ENCODE data around the gene MECP2. TPM values are rescaled to one million over a fixed set of nuclear protein-coding genes. Genes with fewer than 3 reads are reported as not detected.
A peak's percentile ranks its signal among the peaks of the same experiment; 100 is the strongest.

The MECP2 gene
- total RNA-seq, 2 donors from 2014 or later: 61.0 to 84.9 TPM

DNA sequence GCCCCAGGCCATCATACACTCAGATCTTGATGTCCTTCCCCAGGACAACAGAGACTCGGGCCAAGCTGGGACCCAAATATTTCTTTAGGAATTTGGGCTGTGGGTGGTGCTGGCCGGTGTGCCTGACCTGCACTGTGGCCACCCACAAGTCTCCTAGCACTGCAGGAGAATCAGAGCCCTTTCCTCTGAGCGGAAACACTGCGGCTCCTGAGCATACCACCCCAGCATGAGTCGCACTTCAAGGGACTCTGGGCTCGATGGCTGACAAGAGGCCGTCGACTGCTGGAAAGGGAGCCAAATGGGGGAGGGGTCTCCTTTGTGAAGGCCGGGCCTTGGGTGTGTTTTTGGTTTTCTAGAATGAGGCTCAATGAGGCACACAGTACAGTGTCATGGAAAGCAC lies 64.9 kb downstream of the MECP2 start:
- ATAC-seq: no peak
- DNase-seq (ENCODE audit: low spot score in 2 of 2): no peak
- H3K9me3 Mint-ChIP-seq: no peaks in the 10 kb centered on the region
- H3K27ac Mint-ChIP-seq: peak overlapping the region in 1 of 2 donors; percentile 38
- H3K36me3 Mint-ChIP-seq: no peaks in the 10 kb centered on the region

DNA sequence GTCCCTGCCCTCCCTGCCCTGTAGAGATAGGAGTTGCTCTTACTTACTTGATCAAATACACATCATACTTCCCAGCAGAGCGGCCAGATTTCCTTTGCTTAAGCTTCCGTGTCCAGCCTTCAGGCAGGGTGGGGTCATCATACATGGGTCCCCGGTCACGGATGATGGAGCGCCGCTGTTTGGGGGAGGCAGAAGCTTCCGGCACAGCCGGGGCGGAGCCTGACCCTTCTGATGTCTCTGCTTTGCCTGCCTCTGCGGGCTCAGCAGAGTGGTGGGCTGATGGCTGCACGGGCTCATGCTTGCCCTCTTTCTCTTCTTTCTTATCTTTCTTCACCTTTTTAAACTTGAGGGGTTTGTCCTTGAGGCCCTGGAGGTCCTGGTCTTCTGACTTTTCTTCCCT lies 65.4 kb downstream of the MECP2 start:
- peak overlapping the region in 1 of 2 donors; percentile 38 for H3K27ac Mint-ChIP-seq
- no peak for ATAC-seq
- H3K36me3 Mint-ChIP-seq: no peaks in the 10 kb centered on the region

DNA sequence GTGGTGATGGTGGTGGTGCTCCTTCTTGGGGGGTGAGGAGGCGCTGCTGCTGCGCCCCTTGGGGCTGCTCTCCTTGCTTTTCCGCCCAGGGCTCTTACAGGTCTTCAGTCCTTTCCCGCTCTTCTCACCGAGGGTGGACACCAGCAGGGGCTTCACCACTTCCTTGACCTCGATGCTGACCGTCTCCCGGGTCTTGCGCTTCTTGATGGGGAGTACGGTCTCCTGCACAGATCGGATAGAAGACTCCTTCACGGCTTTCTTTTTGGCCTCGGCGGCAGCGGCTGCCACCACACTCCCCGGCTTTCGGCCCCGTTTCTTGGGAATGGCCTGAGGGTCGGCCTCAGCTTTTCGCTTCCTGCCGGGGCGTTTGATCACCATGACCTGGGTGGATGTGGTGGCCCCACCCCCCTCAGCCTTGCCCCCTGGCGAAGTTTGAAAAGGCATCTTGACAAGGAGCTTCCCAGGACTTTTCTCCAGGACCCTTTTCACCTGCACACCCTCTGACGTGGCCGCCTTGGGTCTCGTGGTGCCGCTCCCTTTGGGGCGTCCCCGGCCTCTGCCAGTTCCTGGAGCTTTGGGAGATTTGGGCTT lies 66.7 kb downstream of the MECP2 start:
- no peaks in the 10 kb centered on the region for H3K9me3 Mint-ChIP-seq
- no peak for DNase-seq (ENCODE audit: low spot score in 2 of 2)
- ATAC-seq: no peak
- no peak overlapping the region for H3K27ac Mint-ChIP-seq
- H3K36me3 Mint-ChIP-seq: no peaks in the 10 kb centered on the region

More for the DNA sequence above, 65.4 kb downstream of the MECP2 start:
- no peaks in the 10 kb centered on the region for H3K9me3 Mint-ChIP-seq
- DNase-seq (ENCODE audit: low spot score in 2 of 2): no peak

DNA sequence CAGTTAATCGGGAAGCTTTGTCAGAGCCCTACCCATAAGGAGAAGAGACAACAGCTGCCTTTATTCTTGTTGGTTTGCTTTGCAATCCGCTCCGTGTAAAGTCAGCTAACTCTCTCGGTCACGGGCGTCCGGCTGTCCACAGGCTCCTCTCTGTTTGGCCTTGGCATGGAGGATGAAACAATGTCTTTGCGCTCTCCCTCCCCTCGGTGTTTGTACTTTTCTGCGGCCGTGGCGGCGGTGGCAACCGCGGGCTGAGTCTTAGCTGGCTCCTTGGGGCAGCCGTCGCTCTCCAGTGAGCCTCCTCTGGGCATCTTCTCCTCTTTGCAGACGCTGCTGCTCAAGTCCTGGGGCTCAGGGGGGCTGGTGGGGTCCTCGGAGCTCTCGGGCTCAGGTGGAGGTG lies 67.3 kb downstream of the MECP2 start:
- DNase-seq (ENCODE audit: low spot score in 2 of 2): no peak
- no peak overlapping the region for H3K27ac Mint-ChIP-seq
- ATAC-seq: no peak
- no peaks in the 10 kb centered on the region for H3K9me3 Mint-ChIP-seq
- H3K36me3 Mint-ChIP-seq: no peaks in the 10 kb centered on the region

DNA sequence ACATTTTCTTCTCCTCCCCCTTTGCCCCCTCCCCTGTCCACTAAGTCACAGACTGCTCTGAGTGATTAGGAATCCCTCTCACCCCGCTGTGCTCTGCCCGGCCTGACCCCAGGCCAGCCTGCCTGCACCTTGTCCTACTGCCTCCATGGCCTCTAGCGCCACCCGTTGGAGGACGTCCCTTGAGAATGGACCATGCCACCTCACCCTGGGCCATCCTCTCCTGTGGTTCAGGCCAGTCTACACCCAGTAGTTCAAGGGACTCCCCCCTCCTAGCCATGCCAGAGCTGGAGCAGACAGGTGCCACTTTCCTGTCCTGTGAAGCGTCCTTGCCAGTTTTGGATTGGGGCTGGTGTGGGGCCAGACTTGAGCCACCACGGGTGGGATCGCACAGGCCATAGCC lies 68.1 kb downstream of the MECP2 start:
- H3K9me3 Mint-ChIP-seq: no peaks in the 10 kb centered on the region
- DNase-seq (ENCODE audit: low spot score in 2 of 2) (no peak), ATAC-seq (peak; percentile 24 to 56)
- H3K36me3 Mint-ChIP-seq: no peaks in the 10 kb centered on the region
- H3K27ac Mint-ChIP-seq: peak overlapping the region in 1 of 2 donors; percentile 44

DNA sequence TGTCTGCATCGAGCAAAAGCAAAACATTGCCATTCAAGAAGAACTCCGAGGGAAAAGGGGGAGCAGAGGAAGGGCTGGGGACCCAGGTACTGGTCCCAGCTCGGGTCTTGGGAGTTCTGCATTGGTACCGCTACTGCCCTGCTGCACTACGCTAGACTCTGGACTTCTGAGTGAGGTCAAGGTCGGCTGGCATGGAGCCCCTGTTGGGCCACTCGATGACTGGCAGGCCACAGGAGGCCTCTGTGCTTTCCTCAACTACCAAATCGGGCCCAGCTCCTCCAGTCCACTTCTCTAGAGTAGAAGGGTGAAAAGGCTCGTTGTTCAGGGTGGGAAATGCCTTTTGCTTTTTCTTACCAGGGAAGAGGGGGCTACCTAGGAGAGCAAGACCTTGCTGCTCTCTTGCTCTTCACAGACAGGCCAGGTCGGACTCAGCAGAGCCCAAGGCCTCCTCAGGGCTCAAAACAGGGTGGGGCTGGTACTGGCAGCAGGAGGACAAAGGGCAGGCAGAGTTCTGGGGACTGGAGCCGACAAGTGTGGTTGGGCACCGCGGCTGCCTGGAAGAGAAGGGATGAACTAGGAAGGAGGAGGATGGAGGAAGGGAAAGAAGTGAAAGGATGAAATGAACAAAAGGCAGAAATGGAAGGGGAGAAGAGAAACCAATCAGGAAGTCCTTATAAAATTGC lies 68.9 kb downstream of the MECP2 start:
- ATAC-seq: no peak
- no peak for DNase-seq (ENCODE audit: low spot score in 2 of 2)
- H3K36me3 Mint-ChIP-seq: no peaks in the 10 kb centered on the region
- no peaks in the 10 kb centered on the region for H3K9me3 Mint-ChIP-seq
- H3K27ac Mint-ChIP-seq: peak overlapping the region in 1 of 2 donors; percentile 88

DNA sequence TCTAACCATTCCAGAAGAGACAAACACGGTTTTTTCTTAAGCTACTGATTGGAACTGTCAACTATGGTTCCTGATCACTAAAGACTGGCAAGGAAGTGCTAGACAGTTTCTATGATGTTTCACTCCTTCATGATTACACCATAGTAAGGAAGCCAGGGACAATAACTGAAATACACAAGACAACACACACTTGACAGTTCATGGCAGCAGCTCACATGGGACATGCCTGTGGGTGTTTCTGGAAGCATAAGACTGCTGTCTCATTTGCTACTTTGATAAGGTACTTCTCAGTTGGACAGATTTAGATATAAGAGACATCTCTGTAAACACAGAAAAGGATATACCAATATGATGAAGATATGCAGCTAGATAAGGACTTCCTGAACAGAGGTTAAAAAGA lies 69.5 kb downstream of the MECP2 start:
- Mint-ChIP-seq H3K27ac (no peak overlapping the region), H3K9me3 (no peaks in the 10 kb centered on the region), H3K36me3 (no peaks in the 10 kb centered on the region)
- ATAC-seq: no peak
- DNase-seq (ENCODE audit: low spot score in 2 of 2): no peak

DNA sequence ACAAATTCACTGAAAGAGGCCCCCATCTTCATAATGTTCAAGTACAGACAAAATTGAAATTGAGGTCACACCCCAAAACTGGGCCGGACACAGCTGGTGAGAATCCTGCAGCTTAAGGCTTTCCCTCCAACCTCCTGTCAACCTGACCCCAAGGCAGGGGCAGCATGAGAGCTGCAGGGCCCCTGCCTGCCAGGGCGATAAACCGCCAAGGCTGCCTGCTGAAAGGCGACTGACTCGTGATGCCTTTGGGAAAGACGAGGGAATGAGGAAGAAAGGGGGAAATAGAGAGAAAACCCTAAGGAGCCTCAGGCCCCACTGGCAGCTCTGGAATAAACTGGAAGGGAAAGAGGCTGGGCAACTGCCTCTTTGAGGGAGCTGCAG lies 70.5 kb downstream of the MECP2 start:
- no peaks in the 10 kb centered on the region for H3K36me3 Mint-ChIP-seq
- no peaks in the 10 kb centered on the region for H3K9me3 Mint-ChIP-seq
- no peak for DNase-seq (ENCODE audit: low spot score in 2 of 2)
- no peak for ATAC-seq
- H3K27ac Mint-ChIP-seq: no peak overlapping the region

DNA sequence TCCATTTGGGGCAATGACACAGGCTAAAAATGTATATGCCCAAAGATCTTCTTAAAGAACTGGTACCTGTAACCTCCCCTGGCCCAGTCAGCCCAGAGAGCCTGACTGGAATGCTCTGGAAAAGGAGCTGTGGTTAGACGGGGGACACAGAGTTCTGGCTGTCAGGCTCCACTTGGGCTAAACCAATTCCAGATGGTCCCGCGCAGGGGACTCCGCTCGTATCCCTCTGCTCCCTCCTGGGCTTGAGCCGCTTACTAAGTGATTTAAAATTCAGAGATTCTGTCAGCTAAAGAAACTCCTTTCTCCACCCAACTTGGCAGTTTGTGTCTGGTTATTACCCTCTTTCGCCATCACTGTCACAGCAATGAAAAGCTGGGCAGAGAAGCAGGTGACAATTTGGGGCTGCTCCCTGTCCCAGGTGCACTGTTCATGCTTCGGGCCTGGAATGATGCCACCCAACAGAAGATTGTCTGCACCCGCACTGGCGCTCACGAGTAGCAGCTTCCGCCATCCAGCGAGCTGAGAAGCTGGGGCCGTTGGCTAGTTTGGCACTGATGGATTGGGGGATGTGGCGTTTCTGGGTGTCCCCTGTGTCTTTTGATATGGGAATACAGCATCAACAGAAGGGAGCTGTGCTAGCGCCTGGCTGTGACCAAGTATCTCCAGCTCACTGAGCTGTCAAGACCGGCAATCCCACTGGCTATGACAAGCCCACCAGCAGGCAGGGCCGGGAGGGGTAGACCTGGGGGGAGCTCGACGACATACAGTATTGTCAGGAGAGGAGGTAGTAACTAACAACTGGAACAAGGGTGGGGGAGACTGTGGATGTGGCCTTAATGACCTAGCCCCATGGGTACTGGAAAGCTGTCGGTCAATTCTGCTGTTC lies 71.1 kb downstream of the MECP2 start:
- H3K27ac Mint-ChIP-seq: no peak overlapping the region
- ATAC-seq: no peak
- DNase-seq (ENCODE audit: low spot score in 2 of 2): no peak

DNA sequence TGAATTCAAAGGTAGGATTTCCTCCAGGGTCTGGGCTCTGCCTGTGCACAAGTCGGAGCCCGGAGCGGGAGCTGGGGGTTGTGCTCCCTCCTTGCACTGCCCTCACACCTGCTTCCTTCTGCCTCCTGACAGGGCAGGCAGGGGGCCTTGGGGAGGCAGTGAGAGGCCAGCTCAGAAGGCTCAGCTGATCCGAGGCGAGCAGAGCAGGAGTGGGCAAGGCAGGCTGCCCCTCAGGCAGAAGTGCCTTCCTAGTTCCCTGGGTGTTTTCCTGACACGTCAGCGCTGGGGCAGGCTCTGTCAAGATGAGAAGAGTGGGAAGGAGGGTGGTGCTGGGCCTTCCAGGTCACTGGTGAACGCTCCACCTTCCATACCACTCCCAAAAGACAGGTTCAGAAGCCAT lies 72.3 kb downstream of the MECP2 start:
- DNase-seq (ENCODE audit: low spot score in 2 of 2) (no peak), ATAC-seq (no peak)
- Mint-ChIP-seq H3K36me3 (no peaks in the 10 kb centered on the region), H3K9me3 (no peaks in the 10 kb centered on the region), H3K27ac (no peak overlapping the region)

More for the DNA sequence above, 71.1 kb downstream of the MECP2 start:
- Mint-ChIP-seq H3K36me3 (no peaks in the 10 kb centered on the region), H3K9me3 (no peaks in the 10 kb centered on the region)

DNA sequence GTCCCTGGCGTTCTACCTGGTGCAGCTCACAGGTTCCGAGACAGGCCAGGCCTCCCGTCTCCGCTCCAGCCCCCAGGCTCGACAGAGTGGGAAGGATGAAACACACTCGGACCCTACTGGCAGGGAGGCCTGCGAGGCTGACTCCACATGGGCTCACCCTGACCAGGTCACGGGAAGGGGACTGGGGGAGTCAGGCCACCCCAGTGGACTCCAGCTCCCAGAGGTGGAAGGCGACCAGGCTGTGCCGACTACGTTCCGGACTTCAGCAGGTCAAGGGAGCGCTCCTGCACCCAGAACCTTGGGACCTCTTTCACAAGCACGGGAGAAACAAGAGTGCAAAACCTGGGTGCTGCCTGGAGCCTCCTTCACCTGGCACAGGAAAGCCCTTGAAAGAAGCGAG lies 73.2 kb downstream of the MECP2 start:
- no peak for ATAC-seq
- no peak for DNase-seq (ENCODE audit: low spot score in 2 of 2)
- H3K9me3 Mint-ChIP-seq: no peaks in the 10 kb centered on the region
- H3K27ac Mint-ChIP-seq: no peak overlapping the region
- H3K36me3 Mint-ChIP-seq: no peaks in the 10 kb centered on the region

DNA sequence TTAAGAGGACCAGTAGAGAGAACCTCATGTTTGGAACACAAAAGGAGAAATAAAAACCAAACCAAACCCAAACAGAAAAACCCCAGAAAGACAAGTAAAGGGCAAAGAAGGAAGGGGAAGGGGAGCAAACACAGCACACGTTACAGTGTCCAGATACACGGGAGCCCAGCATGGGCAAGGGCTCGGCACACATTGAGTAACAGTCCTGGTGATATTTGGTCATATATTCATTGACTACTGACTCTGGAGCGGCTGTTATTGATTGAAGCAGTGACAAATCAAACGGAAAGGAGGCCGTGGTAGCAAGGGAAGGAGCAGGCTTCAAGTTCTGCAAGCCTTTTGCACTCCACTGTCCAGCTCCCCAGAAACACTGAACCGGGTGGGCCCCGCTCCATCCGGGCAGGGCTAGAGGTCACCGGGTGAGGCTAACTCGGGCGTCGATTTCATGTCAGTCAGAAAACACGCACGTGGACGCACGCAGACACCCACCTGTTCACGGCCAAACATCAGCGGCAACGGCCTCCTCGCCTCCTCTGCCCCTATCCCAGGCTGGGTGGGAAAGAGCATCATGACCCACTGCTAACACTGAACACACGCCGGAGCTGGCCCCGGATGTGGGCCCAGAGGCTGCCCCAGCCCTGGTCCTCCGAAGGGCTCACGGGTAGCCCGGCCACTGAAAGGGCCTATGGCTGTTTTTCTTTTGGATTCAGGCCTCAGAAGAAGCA lies 74.1 kb downstream of the MECP2 start:
- Mint-ChIP-seq H3K27ac (peak overlapping the region in 1 of 2 donors; percentile 56), H3K36me3 (no peaks in the 10 kb centered on the region), H3K9me3 (no peaks in the 10 kb centered on the region)
- DNase-seq (ENCODE audit: low spot score in 2 of 2) (no peak), ATAC-seq (no peak)

DNA sequence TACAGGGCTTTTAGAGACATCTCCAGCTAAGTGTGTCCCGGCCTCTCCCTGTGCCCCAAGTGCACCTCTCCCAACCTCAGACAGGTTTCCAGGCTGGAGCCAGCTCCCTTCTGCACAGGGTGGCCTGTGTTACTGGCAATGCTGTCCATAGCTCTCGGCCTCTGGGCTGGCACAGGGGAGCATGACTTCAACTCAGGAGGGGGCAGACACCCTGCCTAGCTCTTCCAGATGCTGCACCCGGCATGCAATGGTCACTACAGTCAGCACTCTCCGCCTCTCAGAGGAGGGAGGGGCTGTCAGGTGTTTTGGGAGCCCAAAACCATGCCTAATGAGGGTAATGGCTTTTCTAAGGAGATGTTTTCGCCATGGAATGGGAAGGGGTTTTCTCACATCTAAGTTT lies 75.4 kb downstream of the MECP2 start:
- Mint-ChIP-seq H3K27ac (no peak overlapping the region), H3K9me3 (no peaks in the 10 kb centered on the region), H3K36me3 (no peaks in the 10 kb centered on the region)
- ATAC-seq: no peak
- DNase-seq (ENCODE audit: low spot score in 2 of 2): no peak

DNA sequence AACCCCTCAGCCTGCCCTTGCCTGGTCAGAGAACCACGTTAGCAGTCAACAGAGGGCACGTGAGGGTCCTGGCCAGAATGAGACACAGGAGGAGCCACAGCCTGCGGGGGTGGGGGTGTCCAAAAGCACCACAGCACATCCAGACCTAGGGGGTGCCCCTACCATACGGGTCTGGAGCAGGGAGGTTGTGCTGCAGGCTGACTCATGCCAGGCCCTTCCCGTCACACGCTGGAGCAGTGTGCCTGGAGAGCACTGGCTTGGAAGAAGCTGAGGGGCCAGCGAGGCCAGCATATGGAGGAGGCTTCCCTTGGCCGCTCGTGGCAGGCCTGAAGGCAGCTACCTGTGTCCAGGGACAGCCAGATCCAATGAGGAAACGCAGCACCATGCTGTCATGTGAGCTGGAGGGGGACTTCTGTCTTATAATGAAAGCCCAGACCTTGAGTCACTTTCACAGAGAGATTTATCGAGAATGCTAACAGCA lies 76.3 kb downstream of the MECP2 start:
- ATAC-seq (peak; percentile 15 to 70), DNase-seq (ENCODE audit: low spot score in 2 of 2) (peak in 1 of 2 donors; percentile 71)
- no peaks in the 10 kb centered on the region for H3K9me3 Mint-ChIP-seq
- H3K36me3 Mint-ChIP-seq: no peaks in the 10 kb centered on the region
- H3K27ac Mint-ChIP-seq: peak overlapping the region; percentile 29 to 95

DNA sequence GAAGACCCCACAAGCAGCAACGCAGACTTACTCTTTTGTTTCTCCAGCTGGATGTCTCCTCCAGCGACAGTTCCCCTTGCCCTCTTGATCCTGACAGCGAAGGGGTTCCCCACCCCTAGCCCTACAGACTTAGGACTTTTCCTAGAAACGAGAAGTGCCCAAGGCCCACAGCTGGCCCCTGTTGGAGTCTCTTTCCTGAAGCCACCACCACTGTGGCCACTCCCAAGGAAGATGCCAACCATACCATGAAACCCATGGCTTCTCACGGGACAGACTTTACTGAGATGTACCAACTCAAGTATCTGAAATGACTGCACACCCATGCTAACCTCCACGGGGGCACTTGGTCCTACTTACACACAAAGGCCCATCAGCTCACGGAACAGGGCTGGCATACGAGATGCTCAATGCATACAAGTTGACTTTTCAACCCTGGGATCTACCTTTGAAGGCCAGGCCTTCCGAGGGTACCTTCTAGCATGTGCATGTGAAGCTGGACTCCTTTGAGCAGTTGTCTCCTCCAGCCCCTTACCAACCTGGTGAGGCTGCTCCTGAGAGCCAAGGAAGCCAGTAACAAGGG lies 76.9 kb downstream of the MECP2 start:
- H3K36me3 Mint-ChIP-seq: peaks cover 0 to 5% of the 10 kb centered on the region in 2 donors
- peak overlapping the region; percentile 95 for H3K27ac Mint-ChIP-seq
- H3K9me3 Mint-ChIP-seq: no peaks in the 10 kb centered on the region
- DNase-seq (ENCODE audit: low spot score in 2 of 2) (no peak), ATAC-seq (peak; percentile 9 to 11)

Data from activated naive CD4-positive, alpha-beta T cell treated with anti-CD3 and anti-CD28 coated beads, Interleukin-2, amount 50 U/mL, for 72 hours (primary cell).